SHP77 (cell line): ENCODE data around the gene SAP25.
"Not testable (repeated sequence)": the region's sequence is repeated elsewhere in the genome, so short reads cannot be mapped to it uniquely, and the experiment has no call there.

Experiments
- DNase-seq, 2 experiments: peaks; one replicate each; lab custom pipeline; 2025; lab: John Stamatoyannopoulos, UW

Gene SAP25

DNA sequence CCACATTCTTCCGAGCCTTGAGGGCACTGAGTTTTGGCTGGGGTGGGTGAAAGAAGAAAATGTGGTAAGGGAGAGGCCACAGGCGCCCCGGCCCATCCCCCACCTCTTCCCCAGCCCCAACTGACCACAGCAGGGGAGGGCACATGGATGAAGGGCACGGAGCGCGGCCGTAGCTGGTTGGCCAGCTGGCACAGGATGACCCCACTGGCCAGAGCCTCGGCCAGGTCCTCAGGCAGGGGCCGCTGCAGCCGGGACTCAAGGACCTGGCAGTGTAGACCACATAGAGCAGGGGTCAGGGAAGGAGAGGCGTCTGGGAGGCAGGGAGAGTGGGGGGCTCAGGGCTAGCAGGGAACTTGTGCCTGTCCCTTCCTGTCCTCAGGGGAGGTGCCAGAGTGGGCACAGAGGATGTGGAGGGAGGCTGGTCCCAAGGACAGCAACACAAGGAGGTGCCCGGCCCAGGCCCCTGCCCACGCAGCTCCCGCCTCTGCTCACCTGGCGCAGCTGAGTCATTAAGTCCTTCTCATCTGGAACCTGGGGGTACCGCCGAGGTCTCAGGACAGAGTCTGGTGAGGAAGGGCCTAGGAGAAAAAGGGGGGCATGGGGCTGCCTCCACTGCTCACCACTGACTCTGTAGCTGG lies 2.2 kb upstream of the SAP25 start:
- DNase-seq = no peak

DNA sequence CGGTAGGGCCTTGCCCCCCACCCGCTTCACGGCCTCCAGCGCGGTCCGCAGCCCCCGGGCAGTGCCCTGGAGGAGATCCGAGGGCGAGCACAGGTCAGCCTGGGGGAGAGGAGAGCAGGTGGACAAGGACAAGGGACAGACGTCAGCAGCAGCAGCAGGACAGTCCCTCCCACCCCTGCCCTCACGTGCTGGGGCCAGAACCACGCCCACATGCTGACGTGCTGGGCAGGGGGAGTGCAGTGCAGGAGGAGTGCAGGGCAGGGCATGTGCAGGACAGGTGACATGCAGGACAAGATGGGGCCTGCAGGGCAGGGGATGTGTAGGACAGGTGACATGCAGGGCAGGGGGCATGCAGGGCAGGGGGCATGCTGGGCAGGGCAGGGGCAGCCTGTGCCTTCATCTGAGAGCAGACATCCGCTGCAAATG lies 1.5 kb upstream of the SAP25 start:
- DNase-seq = no peak

DNA sequence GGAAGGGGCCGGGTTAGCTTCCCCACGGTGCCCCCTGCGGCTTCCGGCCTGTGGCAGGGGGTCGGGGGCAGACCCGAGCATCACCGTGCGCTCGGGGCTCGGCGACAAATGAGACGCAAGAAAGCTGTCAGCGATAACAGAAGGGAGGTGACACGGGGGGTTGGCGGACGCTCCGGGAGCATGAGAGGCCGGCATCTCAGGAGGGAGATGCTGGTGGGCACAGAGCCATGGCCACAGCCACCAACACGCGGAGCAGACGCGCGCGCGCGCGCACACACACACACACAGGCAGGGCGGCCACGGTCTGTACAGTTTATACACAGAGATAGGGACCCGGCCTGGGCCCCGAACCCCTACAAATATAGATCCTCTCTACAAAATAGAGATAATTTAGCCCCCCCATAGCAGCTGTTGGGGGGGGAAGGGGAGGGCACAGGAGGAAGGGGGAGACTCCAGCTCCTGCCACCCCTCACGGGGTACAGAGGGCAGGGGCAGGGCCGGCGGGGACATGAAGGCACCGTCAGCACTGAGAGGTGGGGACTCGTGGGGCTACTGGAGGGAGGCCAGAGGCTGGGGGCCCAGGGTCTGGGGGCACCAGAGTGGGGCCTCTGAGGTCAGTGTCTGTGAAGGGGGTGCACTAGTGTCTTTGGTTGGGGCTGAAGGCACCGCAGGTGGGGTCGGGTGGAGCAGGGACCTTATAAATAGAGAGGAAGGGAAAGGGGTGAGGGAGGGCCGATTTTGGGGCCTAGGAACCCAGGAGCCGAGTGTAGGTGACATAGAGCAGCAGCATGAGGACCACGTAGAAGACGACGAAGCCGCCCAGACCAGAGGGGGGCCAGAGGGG lies 884 bp upstream of the SAP25 start:
- no peak for DNase-seq

DNA sequence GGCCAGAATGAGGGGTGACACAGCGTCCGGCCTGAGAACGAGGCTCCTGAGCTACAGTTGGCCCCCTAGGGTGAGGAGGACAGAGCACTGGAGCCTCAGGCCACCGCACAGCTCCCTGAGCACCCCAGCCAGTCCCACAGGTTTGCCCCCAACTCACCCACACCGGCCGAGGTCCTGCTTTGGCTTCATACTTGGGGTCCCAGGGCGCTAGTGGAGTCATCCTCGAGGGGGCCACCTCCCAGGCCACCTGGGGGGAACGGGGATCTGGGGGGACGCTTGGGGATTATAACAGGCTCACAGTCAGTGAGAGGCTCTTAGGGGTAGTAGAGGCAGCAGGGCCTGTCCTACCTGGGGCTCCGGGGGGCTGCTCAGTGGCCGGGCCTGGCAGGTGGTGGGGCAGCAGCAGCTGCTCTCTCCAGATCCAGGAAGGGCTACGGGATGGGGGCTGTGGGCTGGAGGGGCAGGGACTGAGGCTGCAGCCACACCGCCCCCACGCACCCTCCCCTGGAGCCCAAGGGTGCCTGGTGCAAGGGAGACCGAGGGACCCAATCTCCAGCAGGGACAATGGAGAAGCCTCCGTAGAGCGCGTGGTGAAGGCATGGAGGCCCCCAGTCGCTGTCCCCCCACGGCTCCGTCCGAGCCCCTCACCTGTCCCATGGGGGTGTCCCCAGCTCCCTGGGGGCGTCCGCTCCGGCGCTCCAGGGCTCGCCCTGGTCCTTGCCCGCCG lies 588 bp downstream of the SAP25 start:
- DNase-seq = no peak

DNA sequence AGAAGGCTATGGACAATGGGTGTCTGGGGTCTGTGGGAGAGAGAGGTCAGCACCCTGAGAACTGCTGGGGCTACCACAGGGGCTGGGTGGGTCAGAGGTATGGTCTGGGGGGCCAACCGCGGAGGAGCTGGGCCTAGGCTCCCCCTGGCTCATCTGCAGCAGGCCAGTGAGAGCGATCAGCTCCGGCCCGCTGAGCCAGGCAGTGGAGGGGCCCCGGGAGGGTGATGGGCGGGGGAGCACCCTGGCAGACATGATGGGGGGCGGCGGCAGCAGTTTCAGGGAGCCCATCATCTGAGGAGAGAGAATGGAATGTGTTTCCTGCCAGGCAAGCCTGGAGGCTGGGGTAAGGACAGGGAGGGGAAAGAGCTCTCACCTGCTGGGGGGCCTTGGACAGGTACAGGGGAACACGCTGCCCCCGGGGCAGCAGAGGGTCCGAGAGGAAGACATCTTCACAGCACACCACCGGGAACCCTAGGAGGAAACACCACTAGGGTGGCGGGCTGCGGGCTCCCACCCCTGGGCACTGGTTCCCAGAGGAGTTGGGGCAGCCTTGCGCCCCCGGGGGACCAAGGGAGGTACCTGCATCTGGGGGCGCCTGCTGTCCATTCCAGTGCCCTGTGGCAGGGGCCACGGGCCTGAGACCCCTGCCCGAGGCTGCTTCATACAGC lies 1.3 kb downstream of the SAP25 start:
- no peak for DNase-seq

DNA sequence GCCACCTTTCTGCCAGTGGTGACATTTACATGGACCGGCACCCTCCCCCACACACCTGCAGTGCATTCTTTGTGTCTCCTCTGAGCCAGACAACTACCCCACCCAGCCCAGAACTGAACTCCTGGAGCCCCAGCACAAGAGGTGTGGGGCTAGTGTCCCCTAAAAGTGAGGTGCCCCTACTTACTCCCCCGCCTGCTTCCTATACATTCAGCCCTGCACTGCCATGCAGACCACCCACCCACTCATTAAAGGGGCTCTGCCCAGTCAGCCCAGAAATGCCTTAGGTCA lies 1.9 kb downstream of the SAP25 start:
- DNase-seq = no peak

DNA sequence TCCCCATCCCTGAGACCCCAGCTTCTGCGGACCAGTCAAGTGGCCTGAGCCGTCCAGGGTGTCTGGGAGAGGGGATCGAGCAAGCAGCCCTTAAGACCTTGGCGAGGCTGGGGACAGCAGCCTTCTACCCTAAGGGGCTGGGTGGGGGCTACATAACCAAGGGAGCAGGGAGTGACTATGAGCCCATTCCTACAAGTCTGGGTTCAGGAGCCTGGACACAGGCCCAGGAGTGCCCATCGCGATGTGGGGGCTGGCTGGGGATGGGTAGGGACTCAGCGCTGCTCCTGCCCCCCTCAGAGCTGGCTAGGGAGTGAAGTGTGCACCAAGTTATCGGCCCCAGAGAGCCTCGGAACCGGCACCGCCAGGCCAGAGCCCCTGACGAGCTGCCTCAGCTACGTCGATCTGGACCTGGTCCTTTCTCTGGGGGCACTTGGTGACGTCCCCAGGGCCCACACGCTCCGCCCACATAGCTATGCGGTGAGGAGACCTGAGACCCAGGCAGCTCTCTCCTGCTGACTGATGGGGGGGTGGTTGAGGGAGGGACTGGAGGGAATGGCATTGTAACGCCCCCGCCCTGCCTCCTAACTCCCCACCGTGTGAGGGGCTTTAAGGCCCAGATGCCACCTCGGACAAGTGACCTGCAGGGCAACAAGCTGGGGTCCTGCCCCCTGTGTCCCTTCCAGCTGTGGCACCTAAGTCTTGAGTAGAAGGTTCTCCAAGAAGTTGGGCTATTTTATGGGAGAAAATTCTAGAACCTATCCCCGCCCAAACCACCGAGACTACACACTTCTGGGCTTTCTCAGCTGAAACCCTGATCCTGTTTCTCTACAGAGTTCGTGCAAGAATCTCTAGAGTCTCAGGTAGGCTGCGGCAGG lies 2.5 kb downstream of the SAP25 start:
- DNase-seq = no peak

DNA sequence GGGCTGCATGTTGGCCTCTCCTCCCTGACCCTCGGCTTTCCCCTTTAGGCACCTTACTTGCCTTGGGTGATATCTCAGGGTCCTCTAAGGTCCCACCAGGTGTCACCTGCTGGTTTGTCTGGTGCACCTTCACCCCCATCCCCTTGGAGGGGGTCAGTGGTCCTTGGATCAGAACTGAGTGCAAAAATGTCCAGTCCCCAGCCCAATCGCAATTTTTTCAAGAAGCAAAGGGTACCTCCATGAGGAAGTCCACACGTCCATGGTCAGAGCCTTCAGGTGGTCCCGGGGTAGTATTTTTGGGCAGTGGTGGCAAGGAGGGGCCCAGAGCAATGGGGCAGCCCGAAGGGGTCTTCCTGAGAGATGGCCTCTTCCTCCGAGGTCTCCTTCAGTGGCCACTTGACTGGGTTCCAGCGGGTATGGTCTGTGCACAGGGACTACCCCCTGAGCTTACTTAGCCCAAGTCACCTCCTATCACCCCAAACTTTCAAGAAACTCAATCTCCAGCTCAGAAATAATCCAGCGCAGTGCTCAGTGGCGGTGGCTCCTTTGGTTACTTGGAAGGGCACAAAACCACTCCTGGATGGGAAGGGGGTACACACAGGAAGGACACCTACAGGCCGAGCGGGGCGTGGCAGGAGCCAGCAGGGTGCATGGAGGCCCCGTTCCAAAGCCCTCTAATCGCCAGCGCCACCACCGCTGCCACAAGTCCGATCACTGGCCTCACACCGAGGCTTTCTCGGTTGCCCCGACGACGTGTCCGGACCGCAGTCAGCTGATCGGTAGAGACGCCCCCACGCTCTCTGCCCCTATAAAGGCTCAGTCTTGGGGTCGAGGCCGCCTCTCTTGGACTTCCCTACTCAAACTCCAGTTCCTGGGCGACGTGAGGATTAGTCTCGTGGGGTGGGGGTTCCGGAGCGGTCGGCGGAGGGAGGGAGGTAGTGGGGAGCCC lies 4.5 kb downstream of the SAP25 start:
- peak in 1 of 2 experiments; percentile 26 for DNase-seq

DNA sequence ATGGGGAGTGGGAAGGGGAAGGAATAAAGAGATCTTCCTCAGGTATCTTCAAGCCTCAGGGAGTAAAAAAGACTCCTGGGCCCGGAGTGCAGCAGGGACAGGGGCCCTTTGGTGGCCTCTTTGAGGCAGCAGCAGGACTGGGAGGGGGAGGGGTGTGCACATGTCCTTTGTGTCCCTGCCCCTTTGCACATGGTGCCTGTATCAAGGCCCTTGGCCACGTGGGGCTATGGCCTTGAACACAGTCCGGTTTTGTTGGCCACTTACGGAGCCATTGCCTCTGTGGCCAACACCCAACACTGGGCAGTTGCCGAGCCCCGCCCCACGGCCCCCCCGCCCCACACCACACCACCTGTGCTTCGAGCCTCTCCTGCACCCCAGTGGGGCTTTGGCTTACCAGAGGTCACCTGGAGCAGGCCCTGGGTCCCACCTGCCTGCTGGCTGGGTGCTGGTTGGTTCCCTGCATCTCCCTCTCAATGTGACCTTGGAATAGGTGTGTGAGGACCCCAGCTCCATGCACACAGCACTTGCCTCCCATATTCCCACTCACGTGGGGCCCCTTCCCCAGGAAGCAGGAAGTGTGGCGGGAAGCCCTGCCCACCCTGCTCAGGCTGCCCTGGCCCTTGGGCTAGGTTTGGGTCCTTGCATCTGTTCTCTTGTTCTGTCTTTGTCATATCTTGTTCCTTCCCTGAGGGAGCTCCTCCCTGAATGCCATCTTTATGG lies 5.4 kb downstream of the SAP25 start:
- DNase-seq = no peak

DNA sequence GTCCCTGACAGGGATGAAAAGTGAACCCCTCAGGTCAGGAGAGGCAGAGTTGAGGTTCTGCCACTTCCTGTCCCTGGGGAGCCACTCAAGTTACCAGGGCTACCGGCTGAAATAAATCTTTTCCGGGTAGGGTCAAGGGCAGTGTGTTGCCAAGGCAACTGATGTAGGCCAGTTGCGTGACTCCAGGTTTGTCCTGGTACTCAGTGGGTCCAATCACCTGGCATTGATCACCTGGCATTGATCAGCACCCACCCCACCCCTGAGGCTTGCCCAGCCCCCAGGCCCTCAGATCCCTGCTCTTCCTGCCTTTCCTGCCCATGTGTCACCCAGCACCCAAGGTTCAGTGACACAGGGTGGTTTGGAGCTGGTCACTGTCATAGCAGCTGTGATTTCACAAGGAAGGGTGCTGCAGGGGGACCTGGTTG lies 5.9 kb downstream of the SAP25 start:
- DNase-seq = no peak

DNA sequence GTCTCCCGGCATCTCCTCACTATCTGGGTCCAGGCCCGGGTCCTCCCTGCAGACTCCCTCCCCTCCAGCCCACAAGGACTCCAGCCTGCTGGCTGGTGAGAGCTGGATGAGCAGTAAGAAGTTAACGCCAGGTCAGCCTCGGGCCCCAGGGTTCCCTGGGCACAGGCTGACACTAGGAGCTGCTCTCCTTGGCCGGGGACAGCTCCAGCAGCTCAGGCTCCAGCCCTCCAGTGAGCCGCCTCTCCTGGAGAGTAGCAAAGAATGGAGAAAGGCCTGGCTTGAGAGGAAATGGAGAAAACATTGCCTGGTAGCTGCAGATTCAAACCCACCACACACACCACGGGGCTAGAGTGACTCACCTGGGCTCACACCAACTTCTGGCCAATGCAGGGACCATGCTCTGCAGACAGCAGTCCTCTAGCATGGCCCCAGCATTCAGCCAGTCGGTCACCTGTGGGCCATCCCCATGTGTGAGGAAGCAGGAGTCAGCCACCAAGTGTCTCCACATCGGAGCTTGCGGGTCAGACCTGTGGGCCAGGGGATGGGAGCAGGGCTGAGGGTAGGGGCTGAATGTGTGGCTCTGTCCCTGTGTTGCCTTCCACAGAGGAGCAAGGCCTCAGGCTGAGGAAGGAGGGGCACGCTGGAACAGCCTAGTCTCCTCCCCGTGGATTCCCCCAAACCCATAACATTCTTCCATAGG lies 6.5 kb downstream of the SAP25 start:
- DNase-seq = no peak

DNA sequence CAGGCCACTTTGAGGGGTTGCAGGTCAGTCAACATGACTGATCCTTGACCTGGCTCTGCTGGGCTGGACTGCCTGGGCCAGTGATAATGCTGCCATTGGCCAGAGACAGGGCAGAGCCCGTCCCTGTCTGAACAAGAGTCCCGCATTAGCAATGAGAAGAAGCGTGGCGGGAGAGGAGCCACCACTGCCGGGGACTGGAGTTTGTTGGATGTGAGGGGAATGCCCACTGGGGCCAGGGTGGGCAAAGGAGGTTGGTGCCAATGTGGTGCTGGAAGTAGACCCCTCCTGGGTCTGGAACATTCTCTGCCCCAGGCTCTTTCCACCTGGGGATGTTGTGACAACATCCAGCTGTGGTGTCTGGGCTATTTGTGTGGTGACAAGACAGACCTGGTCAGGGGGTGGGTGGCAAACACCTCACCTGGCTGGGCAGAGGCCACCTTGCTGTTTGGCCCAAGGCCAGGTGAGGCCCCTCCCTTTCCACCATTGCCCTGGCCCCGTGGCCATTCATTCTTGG lies 7.6 kb downstream of the SAP25 start:
- DNase-seq = no peak

DNA sequence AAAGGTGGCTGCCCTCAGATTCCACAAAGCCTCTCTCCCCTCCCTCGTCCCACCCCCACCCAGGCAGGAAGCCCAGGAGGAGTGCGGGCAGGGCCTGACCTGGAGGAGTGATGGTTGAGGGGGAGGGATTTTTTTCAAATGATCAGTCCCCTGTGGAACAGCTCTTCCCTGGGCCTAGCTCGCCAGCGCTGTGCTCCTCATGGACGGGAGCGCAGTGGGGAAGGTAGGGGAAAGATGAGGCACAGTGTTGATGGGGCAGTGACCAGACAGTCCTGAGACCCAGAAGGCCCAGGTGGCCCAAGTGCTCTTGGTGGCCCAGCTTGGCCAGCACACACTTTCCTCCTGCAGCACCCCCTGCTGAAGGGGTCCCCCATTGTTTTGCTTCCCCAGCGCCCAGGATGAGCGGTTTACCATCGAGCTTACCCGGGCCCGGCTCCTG lies 8.5 kb downstream of the SAP25 start:
- DNase-seq = no peak

DNA sequence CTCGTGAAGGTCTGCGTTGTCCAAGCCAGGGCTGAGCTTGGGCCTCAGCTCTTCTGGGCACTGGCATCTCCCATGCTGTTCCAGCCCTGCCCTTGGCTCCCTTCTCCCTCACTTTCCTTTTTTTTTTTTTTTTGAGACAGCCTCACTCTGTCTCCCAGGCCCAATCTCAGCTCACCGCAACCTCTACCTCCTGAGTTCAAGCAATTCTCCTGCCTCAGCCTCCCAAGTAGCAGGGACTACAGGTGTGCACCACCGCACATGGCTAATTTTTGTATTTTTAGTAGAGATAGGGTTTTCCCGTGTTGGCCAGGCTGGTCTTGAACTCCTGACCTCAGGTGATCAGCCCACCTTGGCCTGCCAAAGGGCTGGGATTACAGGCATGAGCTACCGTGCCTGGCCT lies 9.3 kb downstream of the SAP25 start:
- not testable (repeated sequence) for DNase-seq

DNA sequence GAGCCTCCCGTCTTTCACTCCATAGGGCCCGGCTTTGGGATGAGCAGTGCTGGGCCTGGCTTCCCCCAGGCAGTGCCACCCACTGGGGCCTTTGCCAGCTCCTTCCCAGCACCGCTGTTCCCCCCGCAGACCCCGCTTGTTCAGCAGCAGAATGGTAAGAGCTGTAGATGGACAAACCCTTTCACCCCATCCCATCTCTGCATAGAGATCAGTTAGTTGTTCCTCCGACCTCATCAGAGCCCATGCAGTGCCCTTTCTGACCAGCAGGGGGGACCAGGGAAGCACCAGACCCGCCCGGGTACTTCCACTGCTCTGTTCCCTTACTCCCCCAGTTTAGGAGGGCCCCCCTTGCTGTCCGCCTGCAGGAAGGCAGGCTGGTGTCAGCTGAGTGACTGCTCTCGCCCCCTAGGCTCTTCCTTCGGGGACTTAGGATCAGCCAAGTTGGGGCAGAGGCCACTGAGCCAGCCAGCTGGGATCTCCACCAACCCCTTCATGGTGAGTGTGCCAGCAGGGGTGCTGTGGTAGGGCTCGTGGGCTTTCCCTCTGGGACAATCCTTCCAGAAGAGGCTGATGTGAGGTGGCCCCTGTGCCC lies 9.8 kb downstream of the SAP25 start:
- peak; percentile 18 to 20 for DNase-seq

DNA sequence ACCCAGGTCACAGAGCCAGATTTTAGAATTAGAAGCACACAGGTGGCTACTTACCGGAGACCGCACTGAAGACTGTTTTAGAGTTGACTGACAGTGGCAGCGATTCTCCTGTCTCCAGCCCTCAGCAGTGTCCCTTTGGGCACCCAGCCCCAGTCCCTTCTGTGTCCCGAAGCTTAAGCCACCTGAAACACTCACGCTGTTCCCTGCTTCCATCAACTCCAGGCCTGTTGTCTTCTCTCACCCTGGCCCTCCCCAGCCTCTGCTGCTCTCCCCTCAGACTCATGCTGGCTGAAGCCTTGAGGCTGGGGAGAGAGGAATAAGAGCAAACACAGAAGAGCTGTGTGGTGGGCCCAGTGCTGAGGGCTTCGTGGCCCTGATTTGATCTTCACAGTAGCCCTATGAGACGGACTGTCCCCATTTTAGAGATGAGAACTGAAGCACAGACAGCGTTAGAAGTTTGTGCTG lies 10.6 kb downstream of the SAP25 start:
- DNase-seq = no peak

DNA sequence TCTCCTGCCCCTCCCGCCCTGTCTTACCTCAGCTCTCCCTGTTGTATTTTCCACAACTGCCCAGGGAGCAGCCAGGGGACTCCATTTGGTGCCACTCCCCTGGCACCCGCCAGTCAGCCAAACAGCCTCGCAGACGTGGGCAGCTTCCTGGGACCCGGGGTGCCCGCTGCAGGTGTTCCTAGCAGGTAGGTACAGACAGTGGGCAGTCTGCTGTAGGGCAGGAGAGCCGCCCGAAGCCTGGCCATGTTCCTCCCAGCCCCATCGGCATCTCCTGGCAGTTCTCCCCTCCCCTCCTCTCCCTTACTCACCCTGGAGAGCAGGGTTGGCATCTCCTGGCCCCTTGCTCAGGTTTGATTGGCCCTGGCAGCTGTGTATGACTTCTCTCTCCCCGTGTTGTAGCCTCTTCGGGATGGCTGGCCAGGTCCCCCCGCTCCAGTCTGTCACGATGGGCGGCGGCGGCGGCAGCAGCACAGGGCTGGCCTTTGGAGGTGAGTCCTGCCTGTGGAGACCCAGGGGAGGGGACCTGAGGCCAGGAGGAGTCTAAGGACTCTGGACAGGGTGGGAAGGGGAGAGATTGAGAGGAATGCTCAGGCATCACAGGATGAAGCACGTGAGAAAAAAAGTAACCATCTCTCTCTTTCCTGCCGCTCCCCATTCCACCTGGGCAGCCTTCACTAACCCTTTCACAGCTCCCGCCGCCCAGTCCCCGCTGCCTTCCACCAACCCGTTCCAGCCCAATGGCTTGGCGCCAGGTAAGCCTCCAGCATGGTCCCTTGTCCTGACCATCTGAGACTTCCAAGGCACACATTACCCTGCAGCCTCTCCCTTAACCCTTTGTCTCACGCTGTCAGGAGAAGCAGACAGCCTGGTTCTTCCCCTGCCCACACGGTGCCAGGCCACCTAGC lies 11.3 kb downstream of the SAP25 start:
- DNase-seq = no peak
